OCI-LY3 (cell line): ENCODE results near the gene MRPS35.

Source experiments
- H2AFZ ChIP-seq: fragments of 200-600, 300-600 bp; shearing (Covaris generic); 2 replicates; pipeline ENCODE4 v1.6.0; 2014; ENCODE audit warnings: antibody characterized with exemption, low read depth, low read length
- H3K27ac ChIP-seq: fragments of 200-600, 300-600 bp; sonication (generic); 2 replicates; pipeline ENCODE4 v1.5.1; 2014; ENCODE audit warnings: mild to moderate bottlenecking, low read length, moderate library complexity, mixed read lengths
- H3K27me3 ChIP-seq: fragments of 200-600, 300-600 bp; sonication (generic); 2 replicates; pipeline ENCODE4 v1.6.1; 2014; ENCODE audit warnings: low read depth, low read length, mixed read lengths
- H3K36me3 ChIP-seq: fragments of 200-600, 300-600 bp; sonication (generic); replicated peaks from 2 replicates; pipeline ENCODE3; 2014; ENCODE audit warnings: low read depth, low read length, mixed read lengths
- H3K4me1 ChIP-seq: fragments of 300-600, 200-600 bp; sonication (generic); 2 replicates; pipeline ENCODE4 v1.6.1; 2014; ENCODE audit warnings: low read length, mixed read lengths
- H3K4me2 ChIP-seq: fragments of 200-600, 300-600 bp; sonication (generic); 2 replicates; pipeline ENCODE4 v1.6.1; 2014; ENCODE audit warnings: low read length, mixed read lengths
- H3K4me3 ChIP-seq: fragments of 300-600, 200-600 bp; sonication (generic); 2 replicates; pipeline ENCODE4 v1.5.1; 2014; ENCODE audit warnings: antibody characterized with exemption, mild to moderate bottlenecking, low read length, moderate library complexity
- H3K79me2 ChIP-seq: fragments of 300-600, 200-600 bp; shearing (Covaris generic); 2 replicates; pipeline ENCODE4 v1.6.1; 2014; ENCODE audit warnings: mild to moderate bottlenecking, low read length, mixed read lengths
- H3K9ac ChIP-seq: fragments of 300-600, 200-600 bp; shearing (Covaris generic); 2 replicates; pipeline ENCODE4 v1.6.0; 2014; ENCODE audit warnings: mild to moderate bottlenecking, low read length, moderate library complexity
- H3K9me3 ChIP-seq: fragments of 200-600, 300-600 bp; shearing (Covaris generic); 2 replicates; pipeline ENCODE4 v1.6.1; 2014; ENCODE audit warnings: low read length, mixed read lengths; ENCODE audit not compliant: insufficient read depth
- H4K20me1 ChIP-seq: fragments of 200-600, 300-600 bp; sonication (generic); 2 replicates; pipeline ENCODE4 v1.6.1; 2016; ENCODE audit warnings: low read length, mixed read lengths; ENCODE audit not compliant: insufficient read depth
- CTCF ChIP-seq: fragments of 200-600, 300-600 bp; sonication (generic); IDR thresholded peaks from 2 replicates; pipeline ENCODE4 v1.5.1; 2014; ENCODE audit warnings: antibody characterized with exemption, low read length, low read depth
- EZH2phosphoT487 ChIP-seq: fragments of 200-600 bp; shearing (Covaris generic); IDR thresholded peaks from 2 replicates; pipeline ENCODE4 v1.6.1; 2018; ENCODE audit warnings: antibody characterized with exemption, mixed run types, low read depth

Gene MRPS35

GRCh38 chr12:27711967-27712366 is 1.3 kb downstream of the MRPS35 start:
- Histone ChIP-seq H3K27ac (no peak overlapping the region), H2AFZ (no peak overlapping the region), H3K9me3 (no peaks in the 10 kb centered on the region), H3K9ac (peak overlapping the region; percentile 88), H4K20me1 (peaks cover 11% of the 10 kb centered on the region), H3K27me3 (no peaks in the 10 kb centered on the region), H3K4me3 (peak overlapping the region; percentile 96), H3K4me1 (peaks cover 12% of the 10 kb centered on the region), H3K79me2 (peaks cover 50% of the 10 kb centered on the region), H3K36me3 (peaks cover 9% of the 10 kb centered on the region), H3K4me2 (peak overlapping the region; percentile 80)
- no peak for TF ChIP-seq EZH2phosphoT487
- no peak for TF ChIP-seq CTCF

- H3K4me3 ChIP-seq = no peak overlapping the region
- peaks cover 27% of the 10 kb centered on the region for H3K36me3 ChIP-seq
- H3K79me2 ChIP-seq = peaks cover 4% of the 10 kb centered on the region; the same call in 1 of the 2 replicates
- peak overlapping the region; percentile 17; the same call in 1 of the 2 replicates for H3K27ac ChIP-seq
- H3K27me3 ChIP-seq = no peaks in the 10 kb centered on the region
- no peaks in the 10 kb centered on the region for H4K20me1 ChIP-seq
- no peak overlapping the region for H3K4me2 ChIP-seq
- no peak overlapping the region for H3K9ac ChIP-seq
- no peaks in the 10 kb centered on the region for H3K9me3 ChIP-seq
- TF ChIP-seq EZH2phosphoT487 (no peak), CTCF (no peak)
- H2AFZ ChIP-seq = no peak overlapping the region
- no peaks in the 10 kb centered on the region for H3K4me1 ChIP-seq
Observed at GRCh38 chr12:27723212-27723611, 12.6 kb downstream of the MRPS35 start.

- TF ChIP-seq CTCF = no peak
- no peak for TF ChIP-seq EZH2phosphoT487
- Histone ChIP-seq H3K4me1 (no peaks in the 10 kb centered on the region), H4K20me1 (no peaks in the 10 kb centered on the region), H3K9me3 (no peaks in the 10 kb centered on the region), H3K9ac (no peak overlapping the region), H2AFZ (no peak overlapping the region), H3K27ac (no peak overlapping the region), H3K4me2 (no peak overlapping the region), H3K4me3 (no peak overlapping the region), H3K36me3 (peaks cover 32% of the 10 kb centered on the region), H3K27me3 (no peaks in the 10 kb centered on the region), H3K79me2 (peaks cover 4% of the 10 kb centered on the region; the same call in 1 of the 2 replicates)
Observed at GRCh38 chr12:27730097-27730588, 19.5 kb downstream of the MRPS35 start.

GRCh38 chr12:27732281-27732680 is 21.6 kb downstream of the MRPS35 start:
- H3K4me2 ChIP-seq = no peak overlapping the region
- TF ChIP-seq CTCF (peak; percentile 50), EZH2phosphoT487 (no peak)
- no peaks in the 10 kb centered on the region for H3K9me3 ChIP-seq
- peaks cover 2% of the 10 kb centered on the region; the same call in 1 of the 2 replicates for H3K79me2 ChIP-seq
- no peaks in the 10 kb centered on the region for H3K27me3 ChIP-seq
- H3K4me3 ChIP-seq = no peak overlapping the region
- H3K27ac ChIP-seq = no peak overlapping the region
- H2AFZ ChIP-seq = no peak overlapping the region
- no peaks in the 10 kb centered on the region for H3K4me1 ChIP-seq
- H3K36me3 ChIP-seq = peaks cover 24% of the 10 kb centered on the region
- H3K9ac ChIP-seq = no peak overlapping the region
- H4K20me1 ChIP-seq = no peaks in the 10 kb centered on the region
